HG02763 (cell line): ENCODE measurements around the gene SFRP2.

Source experiments
- ATAC-seq: cut with Tn5 transposase; IDR thresholded peaks from one replicate; pipeline ENCODE4 v1.9.1; 2021; ENCODE audit warnings: mild to moderate bottlenecking, moderate library complexity; ENCODE audit not compliant: unreplicated experiment

Gene SFRP2

GRCh38 chr4:153798901-153799693 lies 10.2 kb upstream of the SFRP2 start:
- no peak for ATAC-seq

- no peak for ATAC-seq
These were observed 9.5 kb upstream of the SFRP2 start for GRCh38 chr4:153798420-153798819.

GRCh38 chr4:153794006-153794405 lies 5.1 kb upstream of the SFRP2 start:
- ATAC-seq: no peak

- ATAC-seq: no peak
These were observed 3.9 kb upstream of the SFRP2 start for GRCh38 chr4:153792618-153793247.

- ATAC-seq: no peak
These were observed 3.1 kb upstream of the SFRP2 start for GRCh38 chr4:153791746-153792617.

- ATAC-seq: no peak
These were observed 2.2 kb upstream of the SFRP2 start for GRCh38 chr4:153790962-153791551.

GRCh38 chr4:153790500-153790865 lies 1.6 kb upstream of the SFRP2 start:
- no peak for ATAC-seq

GRCh38 chr4:153789741-153790499 lies 1.0 kb upstream of the SFRP2 start:
- ATAC-seq: no peak

- no peak for ATAC-seq
These were observed 851 bp downstream of the SFRP2 start for GRCh38 chr4:153788051-153788412.

- ATAC-seq: no peak
These were observed 1.3 kb downstream of the SFRP2 start for GRCh38 chr4:153787575-153787974.

- no peak for ATAC-seq
These were observed 1.8 kb downstream of the SFRP2 start for GRCh38 chr4:153787061-153787560.

GRCh38 chr4:153785910-153786721 lies 2.8 kb downstream of the SFRP2 start:
- ATAC-seq: no peak

- ATAC-seq: no peak
These were observed 4.7 kb downstream of the SFRP2 start for GRCh38 chr4:153784166-153784699.

GRCh38 chr4:153782581-153782980 lies 6.3 kb downstream of the SFRP2 start:
- ATAC-seq: no peak

GRCh38 chr4:153781717-153782416 lies 7.0 kb downstream of the SFRP2 start:
- ATAC-seq: no peak

GRCh38 chr4:153781280-153781679 lies 7.6 kb downstream of the SFRP2 start:
- ATAC-seq: no peak

GRCh38 chr4:153780876-153781275 lies 8.0 kb downstream of the SFRP2 start:
- no peak for ATAC-seq

- ATAC-seq: no peak
These were observed 8.7 kb downstream of the SFRP2 start for GRCh38 chr4:153780221-153780620.

GRCh38 chr4:153778383-153778782 lies 10.5 kb downstream of the SFRP2 start:
- ATAC-seq: no peak
